H4 (cell line): Measurements from ENCODE around the gene LCAT. TPM values are rescaled to one million over a fixed set of nuclear protein-coding genes. Genes with fewer than 3 reads are reported as not detected.

ENCODE experiments used
- DNase-seq: peaks from one replicate; pipeline ENCODE4 v3.0.0-alpha.2; 2015; ENCODE audit warnings: low spot score
- total RNA-seq: library from RNA; depleted of rRNA; stranded (reverse); fragments of >200 nt; shearing (Covaris generic); gene quantifications from 2 replicates; pipeline ENCODE4 v1.2.3, GENCODE V29; 2014; rRNA removed

LCAT gene
- total RNA-seq, 1 experiment from 2014 or later: 1.1 TPM

GRCh38 chr16:67914758-67915495, 29.0 kb downstream of the LCAT start:
- DNase-seq: no peak

DNA sequence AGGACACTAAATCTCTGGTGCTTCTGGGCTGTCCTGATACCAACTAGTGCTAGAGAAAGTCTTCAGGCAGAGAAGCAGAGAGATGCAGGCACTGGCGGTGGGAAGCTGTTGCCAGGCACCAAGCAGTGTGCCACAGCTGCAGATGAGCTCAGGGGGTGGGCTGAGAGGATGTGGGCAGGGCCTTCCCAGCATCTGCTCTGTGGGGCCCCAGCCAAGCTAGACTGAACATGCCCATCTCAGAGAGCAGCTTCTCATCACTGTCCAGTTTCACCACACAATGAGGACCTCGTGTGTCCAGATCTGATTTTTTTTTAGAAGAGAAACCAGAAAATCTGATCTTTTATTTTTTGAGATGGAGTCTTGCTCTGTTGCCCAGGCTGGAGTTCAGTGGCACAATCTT, 33.8 kb downstream of the LCAT start:
- DNase-seq: no peak

GRCh38 chr16:67909056-67909742, 34.7 kb downstream of the LCAT start:
- DNase-seq: no peak

GRCh38 chr16:67907397-67908180, 36.3 kb downstream of the LCAT start:
- DNase-seq: no peak

DNA sequence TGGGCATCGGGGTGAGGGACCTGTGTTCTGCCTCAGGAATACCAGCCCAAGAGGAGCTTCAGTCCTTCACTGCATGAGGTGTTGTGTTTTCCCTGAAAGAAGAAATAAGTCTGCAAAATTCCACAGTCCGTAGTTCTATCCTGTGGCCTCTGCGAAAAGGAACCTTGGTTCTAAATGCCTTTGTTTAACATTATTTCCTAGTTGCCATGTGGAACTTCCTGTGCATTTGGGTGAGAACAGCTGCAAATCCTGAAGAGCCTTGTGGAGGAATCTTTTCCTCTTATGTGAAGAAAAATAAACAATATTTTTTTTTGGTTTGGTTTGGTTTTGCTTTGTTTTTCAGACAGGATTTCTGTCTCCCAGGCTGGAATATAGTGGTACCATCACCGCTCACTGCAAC, 41.1 kb downstream of the LCAT start:
- DNase-seq: no peak

DNA sequence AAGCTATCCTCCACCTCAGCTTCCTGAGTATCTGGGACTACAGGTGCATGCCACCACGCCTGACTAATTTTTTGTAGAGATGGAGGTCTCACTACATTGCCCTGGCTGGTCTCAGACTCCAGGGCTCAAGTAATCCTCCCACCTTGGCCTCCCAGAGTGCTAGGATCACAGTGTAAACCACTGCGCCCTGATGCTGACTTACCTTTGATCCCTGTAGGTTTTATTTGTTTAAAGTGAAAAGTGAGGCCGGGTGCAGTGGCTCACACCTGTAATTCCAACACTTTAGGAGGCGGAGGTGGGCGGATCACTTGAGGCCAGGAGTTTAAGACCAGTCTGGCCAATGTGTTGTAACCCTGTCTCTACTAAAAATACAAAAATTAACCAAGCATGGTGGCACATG, 42.2 kb downstream of the LCAT start:
- DNase-seq: no peak

GRCh38 chr16:67897231-67897630, 46.7 kb downstream of the LCAT start:
- DNase-seq: no peak

GRCh38 chr16:67893743-67894399, 50.0 kb downstream of the LCAT start:
- no peak for DNase-seq

- DNase-seq: peak; percentile 90
Measured at GRCh38 chr16:67892899-67893742, 50.8 kb downstream of the LCAT start, which contains the start of gene PSKH1. Gene PSKH1, plus strand, starts transcription at chr16:67893254. Its CDS starts 15,496 bp downstream, at chr16:67908750.

GRCh38 chr16:67892375-67892774, 51.5 kb downstream of the LCAT start:
- no peak for DNase-seq

Other genes starting within 250 kb of the LCAT start
- gene GFOD2, start 224.8 kb downstream of the LCAT start, total RNA-seq: 10.7 and 11.5 TPM in 2 replicates
- 1.7 and 3.2 TPM in 2 replicates for gene RANBP10, start 137.6 kb downstream of the LCAT start, total RNA-seq
- 0.48 TPM in 1 of 2 replicates, not detected in the other for gene TSNAXIP1, start 137.2 kb downstream of the LCAT start, total RNA-seq
- 39.5 and 43.7 TPM in 2 replicates for gene THAP11, start 101.8 kb downstream of the LCAT start, total RNA-seq
- gene NUTF2, start 97.2 kb downstream of the LCAT start, total RNA-seq: 95.0 and 256 TPM in 2 replicates
- 12.0 and 20.8 TPM in 2 replicates for gene CENPT, start 96.4 kb downstream of the LCAT start, total RNA-seq
- gene EDC4, start 71.1 kb downstream of the LCAT start, total RNA-seq: 28.3 and 35.3 TPM in 2 replicates
- not detected in 2 replicates for gene NRN1L, start 59.2 kb downstream of the LCAT start, total RNA-seq
- gene PSKH1, start 50.9 kb downstream of the LCAT start, total RNA-seq: 7.7 and 8.1 TPM in 2 replicates
- gene CTRL, start 12.3 kb downstream of the LCAT start, total RNA-seq: 0.25 TPM in 1 of 2 replicates, not detected in the other
- gene PSMB10, start 7.3 kb downstream of the LCAT start, total RNA-seq: 48.7 and 65.7 TPM in 2 replicates
- gene SLC12A4, start 24.5 kb upstream of the LCAT start, total RNA-seq: 9.3 and 13.9 TPM in 2 replicates
- gene DPEP3, start 36.4 kb upstream of the LCAT start, total RNA-seq: not detected in 2 replicates
- not detected in 2 replicates for gene DPEP2, start 55.4 kb upstream of the LCAT start, total RNA-seq
- not detected in 2 replicates for gene DPEP2NB, start 71.8 kb upstream of the LCAT start, total RNA-seq
- 15.1 and 19.6 TPM in 2 replicates for gene DDX28, start 79.1 kb upstream of the LCAT start, total RNA-seq
- gene DUS2, start 79.2 kb upstream of the LCAT start, total RNA-seq: 23.6 and 25.3 TPM in 2 replicates
- 22.3 and 24.9 TPM in 2 replicates for gene NFATC3, start 141.2 kb upstream of the LCAT start, total RNA-seq